Stomach smooth muscle (tissue), 2 donors: ENCODE data around the gene CD9.

ENCODE experiments used
- H3K27ac ChIP-seq: one replicate; pipeline ENCODE4 v1.7.0; 2013; ENCODE audit warnings: mild to moderate bottlenecking, low read length, inconsistent platforms
- H3K27me3 ChIP-seq, 2 donors: one replicate each; pipeline ENCODE4 v1.7.0; 2013; ENCODE audit warnings: low read length in 2 of 2; ENCODE audit not compliant: insufficient read depth in 2 of 2, control insufficient read depth in 1 of 2
- H3K36me3 ChIP-seq, 2 donors: one replicate each; pipeline ENCODE4 v1.7.0; 2013; ENCODE audit warnings: low read length in 2 of 2; ENCODE audit not compliant: control insufficient read depth in 2 of 2, insufficient read depth in 2 of 2
- H3K4me1 ChIP-seq: one replicate; pipeline ENCODE4 v1.7.0; 2013; ENCODE audit warnings: low read length; ENCODE audit not compliant: control insufficient read depth, insufficient read depth
- H3K4me3 ChIP-seq, 2 donors: one replicate each; pipeline ENCODE4 v1.7.0; 2013; ENCODE audit warnings: low read length in 2 of 2
- H3K9ac ChIP-seq, 2 donors: one replicate each; pipeline ENCODE4 v1.7.0; 2013; ENCODE audit warnings: low read length in 2 of 2, mild to moderate bottlenecking in 1 of 2
- H3K9me3 ChIP-seq, 2 donors: one replicate each; pipeline ENCODE4 v1.7.0; 2013; ENCODE audit warnings: low read length in 2 of 2; ENCODE audit not compliant: control insufficient read depth in 2 of 2
- donor health status: healthy.
- donor health status: Pancreatic carcinoma.

The CD9 gene

DNA sequence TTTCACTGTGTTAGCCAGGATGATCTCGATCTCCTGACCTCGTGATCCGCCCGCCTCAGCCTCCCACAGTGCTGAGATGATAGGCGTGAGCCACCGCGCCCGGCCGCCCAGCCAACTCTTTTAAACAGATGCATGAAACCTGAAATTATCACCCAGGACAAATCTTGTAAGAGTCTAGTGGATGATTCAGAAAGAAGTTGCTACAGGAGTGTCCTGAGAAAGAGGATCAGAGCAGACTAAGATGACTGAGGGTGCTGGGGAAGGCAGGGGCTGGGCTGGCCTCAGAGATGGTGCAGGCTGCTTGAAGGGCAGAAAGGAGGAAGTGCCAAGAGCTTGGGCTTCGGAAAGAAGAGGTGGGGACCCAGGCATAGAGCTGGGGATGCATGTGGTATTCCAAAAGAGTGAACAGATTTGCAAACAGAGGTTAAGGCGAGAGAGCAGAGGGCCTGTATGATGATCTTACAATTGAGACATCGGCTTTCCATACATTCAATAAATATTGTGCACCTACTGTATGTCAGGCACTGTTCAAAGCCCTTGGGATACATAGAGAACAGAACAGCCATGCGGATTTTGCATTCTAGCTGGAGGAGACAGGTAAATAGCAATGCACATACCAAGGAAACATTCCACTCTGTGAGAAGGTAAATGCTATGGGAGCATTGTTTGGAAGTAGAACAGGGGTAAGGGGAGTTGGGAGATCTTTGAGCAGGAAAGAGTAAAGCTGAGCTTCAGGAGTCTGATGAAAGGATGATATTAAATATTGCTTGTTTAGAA, 7.4 kb upstream of the CD9 start:
- Histone ChIP-seq H3K27me3 (no peaks in the 10 kb centered on the region), H3K27ac (no peak overlapping the region), H3K9me3 (no peaks in the 10 kb centered on the region), H3K9ac (no peak overlapping the region), H3K4me3 (no peak overlapping the region), H3K36me3 (no peaks in the 10 kb centered on the region), H3K4me1 (peaks cover 27% of the 10 kb centered on the region)

- H3K4me1 ChIP-seq = peaks cover 23% of the 10 kb centered on the region
- H3K9ac ChIP-seq = no peak overlapping the region
- H3K36me3 ChIP-seq = no peaks in the 10 kb centered on the region
- no peaks in the 10 kb centered on the region for H3K27me3 ChIP-seq
- no peak overlapping the region for H3K4me3 ChIP-seq
- no peak overlapping the region for H3K27ac ChIP-seq
- H3K9me3 ChIP-seq = no peaks in the 10 kb centered on the region
Observed at GRCh38 chr12:6193853-6194815, 6.1 kb upstream of the CD9 start.

DNA sequence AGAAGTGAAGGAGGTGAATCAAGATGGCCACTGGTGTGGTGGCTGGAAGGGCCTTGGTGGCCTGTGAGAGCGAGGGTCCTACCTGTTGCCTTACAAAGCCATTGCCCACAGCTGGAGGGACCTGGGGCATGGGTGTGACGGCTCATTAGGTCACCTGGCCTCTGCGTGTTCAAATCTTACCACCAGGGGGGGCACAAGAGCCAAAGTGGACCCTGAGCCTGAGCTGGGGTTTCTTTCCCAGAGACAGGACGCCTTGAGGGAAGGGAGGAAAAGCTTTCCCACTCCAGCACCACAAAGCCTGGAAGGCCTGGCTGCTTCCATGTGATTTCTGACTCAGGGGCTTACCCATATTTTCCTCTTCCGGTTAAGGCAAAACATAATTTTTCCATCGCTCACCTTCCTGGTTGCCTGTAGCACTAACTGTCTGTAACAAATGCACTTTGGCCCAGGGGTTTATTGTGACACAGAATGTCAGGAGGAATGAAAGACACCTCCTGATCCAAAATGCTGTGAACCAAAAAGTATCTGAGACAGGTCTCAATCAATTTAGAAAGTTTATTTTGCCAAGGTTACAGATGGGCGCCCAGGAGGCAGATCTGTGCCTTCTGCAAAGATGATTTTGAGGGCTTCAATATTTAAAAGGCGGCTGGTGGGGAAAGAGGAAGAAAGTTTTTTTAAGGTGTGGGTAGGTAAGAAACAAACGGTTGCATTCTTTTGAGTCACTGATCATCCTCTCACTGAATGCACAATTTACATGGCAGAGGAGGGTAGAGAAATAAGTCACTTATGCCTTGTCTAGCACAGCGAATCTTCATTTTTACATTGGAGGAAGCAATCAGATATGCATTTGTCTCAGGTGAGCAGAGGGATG, 4.3 kb upstream of the CD9 start:
- H3K27ac ChIP-seq = peak overlapping the region; percentile 46
- H3K9ac ChIP-seq = peak overlapping the region in 1 of 2 donors; percentile 35
- H3K27me3 ChIP-seq = no peaks in the 10 kb centered on the region
- peaks cover 31% of the 10 kb centered on the region for H3K4me1 ChIP-seq
- no peak overlapping the region for H3K4me3 ChIP-seq
- no peaks in the 10 kb centered on the region for H3K36me3 ChIP-seq
- no peaks in the 10 kb centered on the region for H3K9me3 ChIP-seq

- Histone ChIP-seq H3K4me1 (peaks cover 52% of the 10 kb centered on the region), H3K9me3 (no peaks in the 10 kb centered on the region), H3K4me3 (no peak overlapping the region), H3K9ac (no peak overlapping the region), H3K27me3 (no peaks in the 10 kb centered on the region), H3K36me3 (peaks cover 0 to 2% of the 10 kb centered on the region in 2 donors), H3K27ac (peak overlapping the region; percentile 97)
Observed at GRCh38 chr12:6198051-6198450, 2.1 kb upstream of the CD9 start.

DNA sequence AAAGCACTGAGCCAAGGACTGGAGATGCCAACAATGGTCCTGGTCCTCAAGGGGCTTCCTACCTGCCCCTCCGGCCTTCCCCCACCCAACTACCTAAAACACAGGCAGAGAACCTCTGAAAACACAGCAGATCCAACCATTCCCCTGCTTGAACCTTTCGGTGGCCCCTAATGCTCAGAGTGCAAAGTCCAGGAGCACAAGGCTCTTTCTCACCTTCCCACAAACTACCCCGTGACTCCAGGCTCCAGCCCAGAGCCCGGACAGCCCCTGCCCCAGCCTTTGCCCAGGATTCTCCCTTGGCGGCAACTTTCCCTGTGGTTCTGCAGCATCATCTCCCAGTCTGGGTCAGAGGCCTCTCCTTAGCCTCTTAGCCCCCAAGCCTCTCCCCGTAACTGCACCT, 1.6 kb upstream of the CD9 start:
- Histone ChIP-seq H3K4me1 (peaks cover 57% of the 10 kb centered on the region), H3K27ac (peak overlapping the region; percentile 97), H3K4me3 (peak overlapping the region in 1 of 2 donors; percentile 94), H3K36me3 (peaks cover 0 to 2% of the 10 kb centered on the region in 2 donors), H3K9ac (peak overlapping the region; percentile 92 to 94), H3K9me3 (no peaks in the 10 kb centered on the region), H3K27me3 (no peaks in the 10 kb centered on the region)

DNA sequence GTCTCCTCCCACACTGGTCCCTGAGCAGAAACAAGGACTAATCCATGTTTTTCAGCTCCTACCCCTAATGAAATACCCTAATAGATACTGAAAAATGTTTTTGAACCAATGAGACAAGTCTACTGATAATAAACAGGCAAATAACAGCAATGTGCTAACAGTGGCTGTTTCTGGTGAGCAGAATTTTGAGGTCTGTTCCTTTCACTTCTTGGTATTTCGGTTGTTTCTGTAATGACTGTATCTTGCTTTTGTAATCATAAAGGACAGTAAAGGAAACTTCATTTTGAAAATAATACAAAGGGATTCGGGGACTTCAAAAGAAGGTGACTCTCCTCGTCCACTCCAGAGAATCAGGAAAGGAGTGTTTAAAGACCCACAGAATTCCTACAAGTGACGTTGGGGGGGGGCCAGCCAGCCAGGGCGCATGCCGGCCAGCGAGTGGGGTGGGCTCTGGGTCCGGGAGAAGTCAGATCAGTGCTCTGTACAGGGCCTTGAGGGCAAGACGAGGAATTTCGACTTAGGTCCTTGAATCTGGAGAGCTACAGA, 1.1 kb upstream of the CD9 start:
- peak overlapping the region; percentile 92 to 94 for H3K9ac ChIP-seq

GRCh38 chr12:6199531-6200255, 507 bp upstream of the CD9 start:
- Histone ChIP-seq H3K36me3 (peaks cover 0 to 2% of the 10 kb centered on the region in 2 donors), H3K4me3 (peak overlapping the region; percentile 74 to 94), H3K27ac (peak overlapping the region; percentile 97), H3K27me3 (no peaks in the 10 kb centered on the region), H3K9ac (peak overlapping the region; percentile 92 to 94), H3K9me3 (no peaks in the 10 kb centered on the region), H3K4me1 (peaks cover 66% of the 10 kb centered on the region)

More for the DNA sequence above, 1.1 kb upstream of the CD9 start:
- H3K4me3 ChIP-seq = peak overlapping the region; percentile 74 to 94
- H3K9me3 ChIP-seq = no peaks in the 10 kb centered on the region
- H3K4me1 ChIP-seq = peaks cover 60% of the 10 kb centered on the region
- peaks cover 0 to 2% of the 10 kb centered on the region in 2 donors for H3K36me3 ChIP-seq
- no peaks in the 10 kb centered on the region for H3K27me3 ChIP-seq
- peak overlapping the region; percentile 97 for H3K27ac ChIP-seq

- H3K36me3 ChIP-seq = peaks cover 0 to 3% of the 10 kb centered on the region in 2 donors
- peak overlapping the region; percentile 97 for H3K27ac ChIP-seq
- no peaks in the 10 kb centered on the region for H3K27me3 ChIP-seq
- peak overlapping the region; percentile 96 to 99 for H3K9ac ChIP-seq
- peak overlapping the region; percentile 71 to 94 for H3K4me3 ChIP-seq
- H3K4me1 ChIP-seq = peaks cover 72% of the 10 kb centered on the region
- H3K9me3 ChIP-seq = no peaks in the 10 kb centered on the region
Observed at GRCh38 chr12:6201213-6201608, 1.0 kb downstream of the CD9 start.

DNA sequence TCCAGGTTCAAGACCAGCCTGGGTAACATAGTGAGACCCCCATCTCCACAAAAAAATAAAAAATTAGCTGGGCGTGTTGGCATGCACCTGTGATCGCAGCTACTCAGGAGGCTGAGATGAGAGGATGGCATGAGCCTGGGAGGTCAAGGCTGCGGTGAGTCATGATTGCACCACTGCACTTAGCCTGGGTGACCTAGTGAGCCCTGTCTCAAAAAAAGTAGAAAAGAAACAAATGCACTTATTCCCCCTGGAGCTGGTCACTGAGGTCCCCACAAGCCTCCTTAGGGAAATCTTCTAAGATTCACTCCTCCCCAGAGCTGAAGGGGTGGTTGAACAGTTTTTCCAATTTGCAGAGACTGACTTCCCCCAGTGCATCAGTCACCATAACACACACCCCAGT, 1.6 kb downstream of the CD9 start:
- H3K4me3 ChIP-seq = peak overlapping the region; percentile 71 to 94
- H3K36me3 ChIP-seq = peaks cover 0 to 3% of the 10 kb centered on the region in 2 donors
- H3K27me3 ChIP-seq = no peaks in the 10 kb centered on the region
- H3K9me3 ChIP-seq = no peaks in the 10 kb centered on the region
- peak overlapping the region; percentile 96 to 99 for H3K9ac ChIP-seq
- peak overlapping the region; percentile 97 for H3K27ac ChIP-seq
- H3K4me1 ChIP-seq = peaks cover 78% of the 10 kb centered on the region
